ENCODE measurements around the gene GALNT6. TPM values are rescaled to one million over a fixed set of nuclear protein-coding genes. Genes with fewer than 3 reads are reported as not detected.

The GALNT6 gene
- total RNA-seq, 1 donor from 2014 or later = 67.2 TPM

DNA sequence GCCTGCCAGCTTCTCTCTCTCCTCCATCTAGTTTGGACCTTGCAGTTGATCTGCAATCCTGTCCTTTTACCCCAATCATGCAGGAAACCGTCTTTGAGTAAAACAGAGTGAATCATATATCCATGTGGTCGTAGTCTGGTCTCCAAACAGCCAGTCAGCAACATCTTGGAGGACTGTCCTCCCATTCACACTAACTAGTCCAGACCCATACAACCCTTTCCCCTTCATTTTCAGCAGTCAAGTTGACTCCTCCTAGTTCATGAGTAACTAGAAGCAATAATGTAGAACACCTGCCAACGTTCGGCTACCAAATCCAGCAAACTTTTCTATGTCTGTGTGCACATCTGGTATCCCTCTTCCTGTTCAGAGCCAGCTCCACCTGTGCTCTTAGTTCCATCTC lies 56.4 kb downstream of the GALNT6 start:
- TF ChIP-seq CTCF (IDR thresholded peaks at IDR 0.05) = no peak
- Histone ChIP-seq H3K9me3 (no peaks in the 10 kb centered on the region), H3K27me3 (no peaks in the 10 kb centered on the region), H3K4me3 (no peak overlapping the region), H3K4me1 (no peaks in the 10 kb centered on the region), H3K36me3 (no peaks in the 10 kb centered on the region), H3K27ac (no peak overlapping the region)
- intact Hi-C loops (cut with DNase I) = no loop called here
- no peak for DNase-seq (ENCODE audit: low spot score in 2 of 2)

DNA sequence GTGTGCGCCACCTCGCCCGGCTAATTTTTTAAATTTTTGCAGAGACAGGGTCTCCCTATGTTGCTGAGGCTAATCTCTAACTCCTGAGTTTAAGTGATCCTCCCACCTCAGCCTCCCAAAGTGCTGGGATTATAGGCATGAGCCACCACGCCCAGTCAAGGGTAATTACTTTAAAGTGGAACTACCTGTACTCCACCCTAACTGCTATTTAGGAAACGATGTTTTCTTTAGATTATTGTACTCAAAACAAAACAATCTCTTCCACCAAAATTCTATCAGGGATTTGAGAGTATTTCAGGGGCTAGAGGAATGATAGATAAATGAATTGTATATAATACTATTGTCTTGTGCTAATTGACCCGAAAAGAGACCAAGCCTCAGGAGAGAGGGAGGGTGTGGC lies 57.7 kb downstream of the GALNT6 start:
- TF ChIP-seq CTCF (IDR thresholded peaks at IDR 0.05) = no peak
- H3K9me3 ChIP-seq = no peaks in the 10 kb centered on the region
- H3K27ac ChIP-seq = no peak overlapping the region
- H3K4me1 ChIP-seq = no peaks in the 10 kb centered on the region
- H3K36me3 ChIP-seq = no peaks in the 10 kb centered on the region
- intact Hi-C loops (cut with DNase I) = no loop called here
- H3K4me3 ChIP-seq = no peak overlapping the region
- H3K27me3 ChIP-seq = no peaks in the 10 kb centered on the region
- no peak for DNase-seq (ENCODE audit: low spot score in 2 of 2)

GRCh38 chr12:51330186-51330585 lies 61.0 kb downstream of the GALNT6 start:
- H3K27me3 ChIP-seq = no peaks in the 10 kb centered on the region
- H3K4me3 ChIP-seq = no peak overlapping the region
- intact Hi-C loops (cut with DNase I) = no loop called here
- H3K4me1 ChIP-seq = no peaks in the 10 kb centered on the region
- no peaks in the 10 kb centered on the region for H3K36me3 ChIP-seq
- no peak overlapping the region for H3K27ac ChIP-seq
- no peaks in the 10 kb centered on the region for H3K9me3 ChIP-seq
- no peak for TF ChIP-seq CTCF (IDR thresholded peaks at IDR 0.05)
- DNase-seq (ENCODE audit: low spot score in 2 of 2) = no peak

DNA sequence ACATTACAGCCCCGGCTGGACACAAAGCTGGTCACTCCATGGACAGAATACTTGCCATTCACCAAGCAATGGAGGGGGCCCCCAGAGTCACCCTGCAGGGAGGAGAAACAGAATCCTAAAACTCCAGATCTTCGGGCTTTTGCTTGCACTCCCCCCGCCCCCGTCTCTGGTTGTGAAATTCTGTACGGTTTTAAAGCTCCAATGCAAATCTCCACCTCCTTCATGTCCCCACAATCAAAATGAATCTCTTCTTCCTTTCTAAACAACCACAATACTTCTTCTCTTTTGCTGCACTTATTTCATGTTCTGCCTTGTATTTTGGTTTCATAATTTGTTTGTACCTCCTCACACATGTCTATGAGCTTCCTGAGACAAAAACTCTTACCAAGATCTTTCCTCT lies 61.5 kb downstream of the GALNT6 start:
- no peak for TF ChIP-seq CTCF (IDR thresholded peaks at IDR 0.05)
- no peak overlapping the region for H3K4me3 ChIP-seq
- intact Hi-C loops (cut with DNase I) = no loop called here
- H3K27me3 ChIP-seq = no peaks in the 10 kb centered on the region
- H3K9me3 ChIP-seq = no peaks in the 10 kb centered on the region
- H3K27ac ChIP-seq = no peak overlapping the region
- no peaks in the 10 kb centered on the region for H3K36me3 ChIP-seq
- H3K4me1 ChIP-seq = no peaks in the 10 kb centered on the region
- no peak for DNase-seq (ENCODE audit: low spot score in 2 of 2)

- intact Hi-C loops (cut with DNase I) = no loop called here
- no peak for TF ChIP-seq CTCF (IDR thresholded peaks at IDR 0.05)
- no peak overlapping the region for H3K4me3 ChIP-seq
- H3K4me1 ChIP-seq = no peaks in the 10 kb centered on the region
- no peak overlapping the region for H3K27ac ChIP-seq
- no peaks in the 10 kb centered on the region for H3K27me3 ChIP-seq
- H3K9me3 ChIP-seq = no peaks in the 10 kb centered on the region
- H3K36me3 ChIP-seq = no peaks in the 10 kb centered on the region
- DNase-seq (ENCODE audit: low spot score in 2 of 2) = no peak
Measured at GRCh38 chr12:51328587-51328986, 62.6 kb downstream of the GALNT6 start.

DNA sequence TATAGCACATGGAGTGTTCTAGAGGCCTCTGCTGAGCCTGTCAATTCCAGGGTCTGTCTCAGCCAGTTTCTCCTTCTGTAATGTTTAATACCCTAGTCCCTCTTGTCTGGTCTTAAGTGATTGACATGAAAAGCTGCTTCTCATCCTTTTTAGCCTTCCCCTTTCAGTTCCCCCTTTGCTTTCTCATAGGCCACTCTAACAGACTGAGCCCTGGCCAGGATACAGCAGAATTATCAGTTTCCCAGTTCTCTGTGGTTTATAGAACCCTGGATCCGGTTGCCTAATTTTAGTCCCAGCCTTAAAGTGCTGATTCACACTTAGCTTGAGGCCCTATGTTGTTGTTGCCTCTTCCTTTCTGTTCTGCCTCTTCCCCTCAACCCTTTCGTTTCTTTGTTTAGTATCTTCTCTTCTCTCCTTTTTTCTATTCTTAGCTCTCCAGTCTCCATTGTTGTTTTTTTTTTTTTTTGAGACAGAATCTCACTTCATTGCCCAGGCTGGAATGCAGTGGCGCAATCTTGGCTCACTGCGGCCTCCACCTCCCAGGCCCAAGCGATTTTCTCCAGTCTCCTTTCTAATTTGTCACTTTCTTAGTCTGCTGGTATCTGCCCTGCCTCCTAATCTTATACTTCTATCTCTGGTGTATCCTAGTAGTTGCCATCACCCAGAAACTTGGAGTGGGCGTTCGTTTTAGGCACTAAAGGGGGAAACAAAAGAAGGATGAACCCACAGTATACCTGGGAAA lies 64.3 kb downstream of the GALNT6 start:
- no peaks in the 10 kb centered on the region for H3K27me3 ChIP-seq
- H3K27ac ChIP-seq = peak overlapping the region; percentile 49 to 60
- no peak for TF ChIP-seq CTCF (IDR thresholded peaks at IDR 0.05)
- no peaks in the 10 kb centered on the region for H3K36me3 ChIP-seq
- H3K4me1 ChIP-seq = no peaks in the 10 kb centered on the region
- DNase-seq (ENCODE audit: low spot score in 2 of 2) = no peak
- no peaks in the 10 kb centered on the region for H3K9me3 ChIP-seq
- intact Hi-C loops (cut with DNase I) = no loop called here
- no peak overlapping the region for H3K4me3 ChIP-seq

Data from ascending aorta (tissue), 2 donors.